ENCODE measurements around the gene CETN3. TPM values are rescaled to one million over a fixed set of nuclear protein-coding genes. Genes with fewer than 3 reads are reported as not detected.

Gene CETN3
- total RNA-seq, 4 donors from 2014 or later = 7.8 to 12.9 (median 10.7) TPM

- Histone ChIP-seq H3K27ac (no peak overlapping the region), H3K4me3 (no peak overlapping the region), H3K36me3 (no peaks in the 10 kb centered on the region), H3K9me3 (no peaks in the 10 kb centered on the region), H3K27me3 (no peaks in the 10 kb centered on the region), H3K4me1 (peaks cover 0 to 11% (median 0%) of the 10 kb centered on the region in 4 donors)
- no peak for TF ChIP-seq EP300 (IDR thresholded peaks at IDR 0.05)
- TF ChIP-seq POLR2A (IDR thresholded peaks at IDR 0.05) = no peak
- no peak for TF ChIP-seq CTCF (IDR thresholded peaks at IDR 0.05)
- DNase-seq (ENCODE audit: low spot score in 2 of 2) = no peak
Observed at GRCh38 chr5:90437663-90438062, 28.1 kb upstream of the CETN3 start.

GRCh38 chr5:90434116-90434714 lies 24.7 kb upstream of the CETN3 start:
- DNase-seq (ENCODE audit: low spot score in 2 of 2) = peak in 1 of 2 donors; percentile 20
- WGBS, 2 donors = 66 to 68% methylated on average over 5 of the region's 5 CpGs
- H3K27me3 ChIP-seq = no peaks in the 10 kb centered on the region
- no peaks in the 10 kb centered on the region for H3K36me3 ChIP-seq
- H3K9me3 ChIP-seq = no peaks in the 10 kb centered on the region
- no peak overlapping the region for H3K27ac ChIP-seq
- TF ChIP-seq EP300 (IDR thresholded peaks at IDR 0.05) (no peak), POLR2A (IDR thresholded peaks at IDR 0.05) (no peak), CTCF (IDR thresholded peaks at IDR 0.05) (peak in 4 of 5 experiments; percentile 17 to 45 (median 40))
- no peaks in the 10 kb centered on the region for H3K4me1 ChIP-seq
- H3K4me3 ChIP-seq = no peak overlapping the region

- Histone ChIP-seq H3K9me3 (no peaks in the 10 kb centered on the region), H3K27ac (no peak overlapping the region), H3K4me3 (no peak overlapping the region), H3K36me3 (no peaks in the 10 kb centered on the region), H3K27me3 (no peaks in the 10 kb centered on the region), H3K4me1 (no peaks in the 10 kb centered on the region)
- no peak for TF ChIP-seq CTCF (IDR thresholded peaks at IDR 0.05)
- TF ChIP-seq POLR2A (IDR thresholded peaks at IDR 0.05) = no peak
- TF ChIP-seq EP300 (IDR thresholded peaks at IDR 0.05) = no peak
- WGBS, 2 donors = 96 to 100% methylated on average over 1 of the region's 1 CpG
- DNase-seq (ENCODE audit: low spot score in 2 of 2) = no peak
Observed at GRCh38 chr5:90424245-90424644, 14.7 kb upstream of the CETN3 start.

- Histone ChIP-seq H3K4me1 (no peaks in the 10 kb centered on the region), H3K9me3 (no peaks in the 10 kb centered on the region), H3K4me3 (no peak overlapping the region), H3K36me3 (no peaks in the 10 kb centered on the region), H3K27me3 (no peaks in the 10 kb centered on the region), H3K27ac (no peak overlapping the region)
- WGBS, 2 donors = 30 to 34% methylated on average over 4 of the region's 4 CpGs
- DNase-seq (ENCODE audit: low spot score in 2 of 2) = no peak
- TF ChIP-seq POLR2A (IDR thresholded peaks at IDR 0.05) = no peak
- no peak for TF ChIP-seq CTCF (IDR thresholded peaks at IDR 0.05)
- no peak for TF ChIP-seq EP300 (IDR thresholded peaks at IDR 0.05)
Observed at GRCh38 chr5:90421136-90421535, 11.6 kb upstream of the CETN3 start.

- Histone ChIP-seq H3K9me3 (no peaks in the 10 kb centered on the region), H3K4me1 (no peaks in the 10 kb centered on the region), H3K4me3 (no peak overlapping the region), H3K27ac (no peak overlapping the region), H3K27me3 (no peaks in the 10 kb centered on the region), H3K36me3 (no peaks in the 10 kb centered on the region)
- no peak for DNase-seq (ENCODE audit: low spot score in 2 of 2)
- 37 to 45% methylated on average over 1 of the region's 1 CpG for WGBS, 2 donors
- TF ChIP-seq POLR2A (IDR thresholded peaks at IDR 0.05) (no peak), CTCF (IDR thresholded peaks at IDR 0.05) (no peak), EP300 (IDR thresholded peaks at IDR 0.05) (no peak)
Observed at GRCh38 chr5:90418214-90418613, 8.7 kb upstream of the CETN3 start.
